ENCODE results near the gene SP5.
"Not testable (repeated sequence)": the region's sequence is repeated elsewhere in the genome, so short reads cannot be mapped to it uniquely, and the experiment has no call there.

Gene SP5

GRCh38 chr2:170711774-170712652, 3.1 kb upstream of the SP5 start:
- no peak for DNase-seq

GRCh38 chr2:170712653-170713542, 2.2 kb upstream of the SP5 start:
- no peak for DNase-seq

GRCh38 chr2:170713543-170714380, 1.4 kb upstream of the SP5 start:
- no peak for DNase-seq

GRCh38 chr2:170714381-170715061, 616 bp upstream of the SP5 start:
- no peak for DNase-seq

- no peak for DNase-seq
These were observed 1.0 kb downstream of the SP5 start for GRCh38 chr2:170715932-170716777.

- DNase-seq, result no peak
These were observed 1.9 kb downstream of the SP5 start for GRCh38 chr2:170716851-170717598.

GRCh38 chr2:170717599-170717963, 2.4 kb downstream of the SP5 start:
- no peak for DNase-seq

GRCh38 chr2:170717991-170718589, 3.0 kb downstream of the SP5 start:
- DNase-seq, result no peak

- DNase-seq, result no peak
These were observed 4.7 kb downstream of the SP5 start for GRCh38 chr2:170719810-170720209.

GRCh38 chr2:170721678-170722077, 6.5 kb downstream of the SP5 start:
- DNase-seq, result no peak

- no peak for DNase-seq
These were observed 7.2 kb downstream of the SP5 start for GRCh38 chr2:170722301-170722700.

- no peak for DNase-seq
These were observed 8.4 kb downstream of the SP5 start for GRCh38 chr2:170723446-170723958.

GRCh38 chr2:170733798-170734600, 18.9 kb downstream of the SP5 start:
- no peak for DNase-seq

- not testable (repeated sequence) for DNase-seq
These were observed 19.5 kb downstream of the SP5 start for GRCh38 chr2:170734601-170735000.

GRCh38 chr2:170736628-170737027, 21.5 kb downstream of the SP5 start:
- DNase-seq, result no peak

- no peak for DNase-seq
These were observed 22.3 kb downstream of the SP5 start for GRCh38 chr2:170737406-170737805.

- DNase-seq, result no peak
These were observed 22.7 kb downstream of the SP5 start for GRCh38 chr2:170737821-170738220.

- DNase-seq, result no peak
These were observed 23.9 kb downstream of the SP5 start for GRCh38 chr2:170739048-170739447.

- DNase-seq, result no peak
These were observed 24.4 kb downstream of the SP5 start for GRCh38 chr2:170739507-170740046.

All from SIG-M5 (cell line).